GM12878 (cell line): Measurements from ENCODE around the gene RGL1. TPM values are rescaled to one million over a fixed set of nuclear protein-coding genes. Genes with fewer than 3 reads are reported as not detected.

Source experiments
- ATAC-seq: fragments of 200-7000 bp; cut with Tn5 transposase; 3 replicates; pipeline ENCODE4 v1.9.1; 2020; ENCODE audit warnings: mild to moderate bottlenecking, moderate library complexity
- BruUV-seq: library from RNA; stranded (reverse); fragments of 400-500 nt; replicated peaks from 2 replicates; lab custom pipeline; 2021; lab: Mats Ljungman, UMichigan
- CTCF ChIA-PET: fragments of 300-600 bp; sonication (Branson Sonifier 250); formaldehyde crosslinking; extraction: SDS; loops from one replicate; lab custom pipeline; 2021; ENCODE audit warnings: inconsistent platforms; lab: Yijun Ruan, JAX
- POLR2A ChIA-PET: fragments of 350-600 bp; formaldehyde crosslinking; extraction: SDS; loops from one replicate; lab custom pipeline; 2021; ENCODE audit warnings: inconsistent platforms; lab: Charles Lee
- RAD21 ChIA-PET: fragments of 300-600 bp; sonication (Branson Sonifier 250); formaldehyde crosslinking; loops from one replicate; lab custom pipeline; 2023; ENCODE audit warnings: antibody characterized with exemption; ENCODE audit not compliant: unreplicated experiment; lab: Charles Lee
- SMC1A ChIA-PET: fragments of 300-600 bp; sonication (Branson Sonifier 250); formaldehyde crosslinking; loops from one replicate; lab custom pipeline; 2023; ENCODE audit not compliant: unreplicated experiment, uncharacterized antibody; lab: Charles Lee
- DNase-seq: peaks from one replicate; pipeline ENCODE4 v3.0.0-alpha.2; 2011; ENCODE audit warnings: low read depth, low spot score
- FAIRE-seq: peaks from 3 replicates; lab custom pipeline; 2011; peaks lifted over from hg19 to GRCh38; lab: Jason Lieb, UNC
- H2AFZ ChIP-seq: 2 replicates; pipeline ENCODE4 v1.6.0; 2011; ENCODE audit warnings: low read depth, low read length, control low read depth; ENCODE audit not compliant: control insufficient read depth
- H3K27ac ChIP-seq: 2 replicates; pipeline ENCODE4 v1.5.1; 2011; ENCODE audit warnings: control low read depth; ENCODE audit not compliant: control insufficient read depth, insufficient read depth
- H3K27me3 ChIP-seq, 2 experiments: replicated peaks in 1 of 2; 2 replicates each; pipeline versions ENCODE4 v1.6.0 to v1.6.1; 2011; ENCODE audit warnings: low read length in 1 of 2; ENCODE audit not compliant: control insufficient read depth in 2 of 2, insufficient read depth in 2 of 2
- H3K36me3 ChIP-seq, 2 experiments: 2 replicates each; pipeline ENCODE4 v1.5.1; 2011; ENCODE audit warnings: low read length in 1 of 2; ENCODE audit not compliant: control insufficient read depth in 2 of 2, insufficient read depth in 2 of 2
- H3K4me1 ChIP-seq: 2 replicates; pipeline ENCODE4 v1.6.1; 2011; ENCODE audit warnings: mild to moderate bottlenecking, low read length, moderate library complexity, mixed read lengths; ENCODE audit not compliant: control insufficient read depth, insufficient read depth
- H3K4me2 ChIP-seq: 2 replicates; pipeline ENCODE4 v1.6.0; 2011; ENCODE audit warnings: control low read depth; ENCODE audit not compliant: control insufficient read depth, insufficient read depth
- H3K4me3 ChIP-seq: fragments of 200-600 bp; sonication (generic); 2 replicates; pipeline ENCODE4 v1.5.1; 2016
- H3K79me2 ChIP-seq: 2 replicates; pipeline ENCODE4 v1.6.0; 2011; ENCODE audit warnings: low read length; ENCODE audit not compliant: control insufficient read depth, insufficient read depth
- H3K9ac ChIP-seq: 2 replicates; pipeline ENCODE4 v1.8.0; 2011; ENCODE audit warnings: low read length, control low read depth, mixed read lengths; ENCODE audit not compliant: control insufficient read depth, insufficient read depth
- H3K9me3 ChIP-seq: replicated peaks from 3 replicates; pipeline ENCODE4 v1.5.1; 2011; ENCODE audit warnings: mild to moderate bottlenecking, low read length; ENCODE audit not compliant: control insufficient read depth, insufficient read depth
- H4K20me1 ChIP-seq: 2 replicates; pipeline ENCODE4 v1.6.0; 2011; ENCODE audit not compliant: control insufficient read depth, insufficient read depth
- EED ChIP-seq: sonication (generic); IDR thresholded peaks from 2 replicates; pipeline ENCODE4 v1.6.1; 2016; ENCODE audit warnings: antibody characterized with exemption, low read depth
- FOS ChIP-seq: IDR thresholded peaks from 3 replicates; pipeline ENCODE4 v1.6.1; 2011; ENCODE audit warnings: borderline replicate concordance; ENCODE audit not compliant: insufficient read length; ENCODE audit errors: extremely low read depth
- NFIC ChIP-seq: IDR thresholded peaks from 2 replicates; pipeline ENCODE4 v1.6.1; 2012; ENCODE audit warnings: low read depth, mild to moderate bottlenecking, inconsistent platforms, low read length, moderate library complexity
- TCF3 ChIP-seq: IDR thresholded peaks from 2 replicates; pipeline ENCODE4 v1.6.1; 2012; ENCODE audit warnings: low read depth, mild to moderate bottlenecking, low read length, borderline replicate concordance; ENCODE audit not compliant: insufficient read depth
- ZNF207 ChIP-seq: fragments of 450-650 bp; IDR thresholded peaks from 2 replicates; pipeline ENCODE4 v1.6.1; 2014; ENCODE audit warnings: antibody characterized with exemption, mild to moderate bottlenecking, borderline replicate concordance
- in situ Hi-C: fragments of 300-500 bp; cut with MboI; formaldehyde crosslinking; loops from 9 replicates; pipeline ENCODE4 v1.14.3; 2018; ENCODE audit warnings: mixed read lengths
- intact Hi-C: fragments of 100-400 bp; cut with micrococcal nuclease; formaldehyde crosslinking; loops from one replicate; pipeline ENCODE4 v1.14.2; 2022; ENCODE audit not compliant: unreplicated experiment
- polyA plus RNA-seq, 11 experiments: library from polyadenylated mRNA; depleted of rRNA in 4 of 11; unstranded in 6 of 11; stranded (reverse) in 5 of 11; fragments of >200 nt; fragmentation: Nextera tagmentation in 4 of 11; fragmentation: Illumina TruSeq in 1 of 11; extraction: Ambion mirVana in 4 of 11; extraction: Trizol in 1 of 11; gene quantifications; 1 replicate in 1 of 11; 2 replicates in 10 of 11; pipeline versions ENCODE4 v1.2.1 to v1.2.3, GENCODE V29; 2011 to 2016; ENCODE audit warnings: inconsistent platforms in 2 of 11, missing spikeins in 2 of 11, low read depth in 1 of 11
- total RNA-seq, 4 experiments: library from RNA; depleted of rRNA in 3 of 4; stranded (reverse); fragments of >200 nt in 3 of 4; fragmentation: Illumina TruSeq in 1 of 4; extraction: Trizol in 1 of 4; gene quantifications; 2 replicates each; pipeline versions ENCODE4 v1.2.1 to v1.2.3, GENCODE V29; 2013 to 2021
- TF ChIP-seq, protein P1 (sequence below): IDR thresholded peaks from 2 replicates; pipeline ENCODE4 v1.6.1; 2011; ENCODE audit warnings: borderline replicate concordance, low read depth, mild to moderate bottlenecking, moderate library complexity, mixed read lengths, low read length; ENCODE audit not compliant: insufficient read depth; ENCODE audit errors: extremely low read length
- TF ChIP-seq, protein P2 (sequence below): IDR thresholded peaks from 2 replicates; pipeline ENCODE4 v1.6.1; 2011; ENCODE audit warnings: low read depth, low read length, improper control_type of control experiment, borderline replicate concordance

RGL1 gene
- total and polyA plus RNA-seq, 10 of the 15 experiments (the other 5 are each of a cell fraction or from before 2014, with no cell fraction given), result 8.1 to 25.0 (median 19.0) TPM

DNA sequence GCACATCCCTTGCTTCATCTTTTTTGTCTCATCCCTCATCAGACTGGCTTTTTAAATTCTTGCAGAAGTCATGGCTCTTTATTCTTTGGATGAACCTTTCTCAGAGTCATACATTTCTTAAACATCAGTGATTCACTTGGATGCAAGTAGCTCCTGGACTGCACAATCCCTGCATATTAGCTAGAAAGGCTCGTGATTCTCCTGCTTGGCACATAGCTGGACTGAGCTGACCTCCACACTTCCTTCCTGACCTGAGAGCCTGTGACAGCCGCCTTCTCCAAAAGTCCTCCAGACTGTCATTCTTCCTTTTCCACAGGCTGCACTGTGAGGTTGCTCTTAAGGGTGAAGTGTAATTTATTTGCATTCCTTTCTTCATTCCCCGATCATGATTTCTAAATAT lies 109.4 kb downstream of the RGL1 start (continued):
- TF ChIP-seq, protein P1, sequence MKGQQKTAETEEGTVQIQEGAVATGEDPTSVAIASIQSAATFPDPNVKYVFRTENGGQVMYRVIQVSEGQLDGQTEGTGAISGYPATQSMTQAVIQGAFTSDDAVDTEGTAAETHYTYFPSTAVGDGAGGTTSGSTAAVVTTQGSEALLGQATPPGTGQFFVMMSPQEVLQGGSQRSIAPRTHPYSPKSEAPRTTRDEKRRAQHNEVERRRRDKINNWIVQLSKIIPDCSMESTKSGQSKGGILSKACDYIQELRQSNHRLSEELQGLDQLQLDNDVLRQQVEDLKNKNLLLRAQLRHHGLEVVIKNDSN, result no peak
- TF ChIP-seq NFIC, result no peak
- TF ChIP-seq EED, result no peak

DNA sequence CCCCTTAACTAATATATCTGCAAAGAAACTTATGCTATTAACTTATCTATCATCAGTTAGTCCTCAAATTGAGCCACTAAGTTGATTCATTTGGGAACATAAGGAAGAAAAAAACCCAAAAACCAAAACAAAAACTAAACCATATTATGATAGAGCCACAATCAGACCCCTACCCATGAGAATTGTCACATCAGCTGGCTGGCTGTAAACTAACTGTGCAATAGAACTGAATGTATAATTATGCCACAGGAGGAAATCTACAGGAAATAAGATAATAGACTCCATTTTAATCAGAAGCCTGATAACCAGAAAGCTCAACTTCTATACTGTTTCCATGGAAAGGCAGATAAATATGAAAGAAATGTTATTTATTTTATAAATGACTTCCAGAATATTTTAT lies 110.0 kb downstream of the RGL1 start:
- Histone ChIP-seq H3K79me2 (peaks cover 7% of the 10 kb centered on the region; the same call in 1 of the 2 replicates), H2AFZ (no peak overlapping the region), H3K27ac (no peak overlapping the region; the same call in 1 of the 2 replicates), H3K4me3 (no peak overlapping the region), H3K4me2 (no peak overlapping the region), H3K4me1 (peaks cover 43% of the 10 kb centered on the region), H3K9me3 (no peaks in the 10 kb centered on the region), H3K27me3 (no peaks in the 10 kb centered on the region), H4K20me1 (no peaks in the 10 kb centered on the region; the same call in 1 of the 2 replicates), H3K9ac (no peak overlapping the region), H3K36me3 (peaks cover 17 to 56% of the 10 kb centered on the region in 2 experiments)
- ChIA-PET RAD21 (interaction anchor here (0.7 to 8.8 kb wide), 30 partner anchors 11 to 629 kb away, joined by 3 to 299 read pairs (median 8); partner anchors contain the start of genes APOBEC4, ARPC5, NCF2 and TSEN15), SMC1A (interaction anchor here (0.8 to 5.8 kb wide), 39 partner anchors 10 to 374 kb away, joined by 3 to 331 read pairs (median 7); partner anchors contain the start of genes APOBEC4, ARPC5 and RGL1), CTCF (interaction anchor here (0.8 to 5.8 kb wide), 41 partner anchors 9 to 442 kb away, joined by 3 to 360 read pairs (median 8); partner anchors contain the start of genes APOBEC4, ARPC5 and RGL1), POLR2A (interaction anchor here (0.6 to 4.3 kb wide), 4 partner anchors 17 to 260 kb away, joined by 3 to 39 read pairs (median 12); partner anchors contain the start of gene APOBEC4)
- ATAC-seq (no peak), FAIRE-seq (no peak), DNase-seq (no peak)
- in situ Hi-C loops, result loop anchor here (5.0 kb wide), 1 partner anchor 263 kb away; the partner anchor contains the start of gene APOBEC4
- no TSS peak for BruUV-seq
- intact Hi-C loops, result loop anchor here (5.0 to 10.0 kb wide), 4 partner anchors 230 to 443 kb away; partner anchors contain the start of genes ARPC5 and SMG7
- TF ChIP-seq ZNF207 (no peak), FOS (no peak), TCF3 (no peak)
- TF ChIP-seq, protein P2, sequence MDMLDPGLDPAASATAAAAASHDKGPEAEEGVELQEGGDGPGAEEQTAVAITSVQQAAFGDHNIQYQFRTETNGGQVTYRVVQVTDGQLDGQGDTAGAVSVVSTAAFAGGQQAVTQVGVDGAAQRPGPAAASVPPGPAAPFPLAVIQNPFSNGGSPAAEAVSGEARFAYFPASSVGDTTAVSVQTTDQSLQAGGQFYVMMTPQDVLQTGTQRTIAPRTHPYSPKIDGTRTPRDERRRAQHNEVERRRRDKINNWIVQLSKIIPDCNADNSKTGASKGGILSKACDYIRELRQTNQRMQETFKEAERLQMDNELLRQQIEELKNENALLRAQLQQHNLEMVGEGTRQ, result no peak
